ENCODE results near the gene GCA.

DNA sequence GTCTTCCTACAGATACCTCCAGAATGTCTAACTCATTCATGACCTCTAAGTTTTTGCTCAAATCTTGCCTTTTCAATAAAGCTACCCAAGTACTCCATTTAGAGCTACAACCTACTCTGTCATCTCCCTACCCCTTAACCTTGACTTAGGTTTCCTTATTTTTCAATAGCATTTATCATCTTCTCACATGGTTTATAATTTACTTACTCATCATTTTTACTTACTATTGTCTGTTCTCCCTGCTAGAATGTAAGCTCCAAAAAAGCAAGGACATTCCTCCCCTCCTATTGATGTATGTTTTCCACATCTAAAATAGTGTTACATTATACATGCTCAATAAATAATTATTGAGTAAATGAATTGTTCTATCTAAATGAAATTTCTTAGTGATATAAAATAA lies 3.1 kb upstream of the GCA start:
- TF ChIP-seq CTCF (IDR thresholded peaks at IDR 0.05) (no peak), POLR2A (IDR thresholded peaks at IDR 0.05) (no peak)

Measured in vagina (tissue), 2 donors.